Transverse colon (tissue), 4 donors: ENCODE results near the gene PRXL2C. TPM values are rescaled to one million over a fixed set of nuclear protein-coding genes. Genes with fewer than 3 reads are reported as not detected.
"Not testable (repeated sequence)": the region's sequence is repeated elsewhere in the genome, so short reads cannot be mapped to it uniquely, and the experiment has no call there.

Source experiments
- DNase-seq: peaks from one replicate; pipeline ENCODE4 v3.0.0-alpha.2; 2019
- H3K27ac ChIP-seq, 4 donors: fragments of 200-600 bp; sonication (generic); 2 replicates each; pipeline ENCODE4 v1.5.1; 2016 to 2018; ENCODE audit warnings: inconsistent platforms in 4 of 4
- H3K27me3 ChIP-seq: fragments of 200-600 bp; sonication (generic); 2 replicates; pipeline ENCODE4 v1.5.1; 2017; ENCODE audit warnings: inconsistent platforms
- H3K36me3 ChIP-seq, 4 donors: fragments of 200-600 bp; sonication (generic); 2 replicates each; pipeline ENCODE4 v1.5.1; 2017 to 2019; ENCODE audit warnings: inconsistent platforms in 4 of 4
- H3K4me1 ChIP-seq, 4 donors: fragments of 200-600 bp; sonication (generic); 2 replicates each; pipeline ENCODE4 v1.5.1; 2017 to 2020; ENCODE audit warnings: inconsistent platforms in 4 of 4
- H3K4me3 ChIP-seq, 4 donors: fragments of 200-600 bp; sonication (generic); 1 replicate in 1 of 4; 2 replicates in 3 of 4; pipeline versions ENCODE4 v1.5.1 to v1.6.1; 2017 to 2019; ENCODE audit warnings: inconsistent platforms in 4 of 4
- H3K9me3 ChIP-seq, 2 donors: fragments of 200-600 bp; sonication (generic); 2 replicates each; pipeline ENCODE4 v1.5.1; 2017 to 2019; ENCODE audit warnings: inconsistent platforms in 2 of 2
- CTCF ChIP-seq, 5 experiments: fragments of 200-600 bp in 3 of 5; fragments of 450-650 bp in 2 of 5; sonication (generic) in 3 of 5; IDR thresholded peaks; 1 replicate in 2 of 5; 2 replicates in 3 of 5; pipeline ENCODE4 v1.5.1; 2016 to 2017; ENCODE audit warnings: antibody characterized with exemption in 5 of 5, inconsistent platforms in 3 of 5, mild to moderate bottlenecking in 2 of 5, moderate library complexity in 1 of 5
- EP300 ChIP-seq: sonication (generic); formaldehyde crosslinking; IDR thresholded peaks from one replicate; pipeline ENCODE4 v1.6.1; 2017; ENCODE audit warnings: antibody characterized with exemption, low read depth
- POLR2A ChIP-seq: fragments of 450-650 bp; IDR thresholded peaks from one replicate; pipeline ENCODE4 v1.6.1; 2016; ENCODE audit warnings: antibody characterized with exemption, mild to moderate bottlenecking, moderate library complexity
- POLR2AphosphoS5 ChIP-seq, 3 donors: sonication (generic); formaldehyde crosslinking; IDR thresholded peaks; one replicate each; pipeline ENCODE4 v1.6.1; 2016; ENCODE audit warnings: antibody characterized with exemption in 3 of 3
- WGBS, 2 donors: methylation state at CpG; one replicate each; pipeline ENCODE4 v1.1.5; 2018; ENCODE audit warnings: low coverage in 1 of 2; 5-methylcytosine and 5-hydroxymethylcytosine counted together
- in situ Hi-C, 4 donors: fragments of 200-750 bp; cut with MboI; loops; one replicate each; pipeline versions ENCODE4 v1.15.0 to v1.15.1; 2017; ENCODE audit warnings: low sequenced_read_pairs in 3 of 4, low pct_ligation_motif_present in 1 of 4, low pct_unique_long_range_greater_than_20kb in 1 of 4
- intact Hi-C: fragments of 100-400 bp; cut with DNase I; formaldehyde crosslinking; loops from one replicate; pipeline ENCODE4 v1.15.1; 2023; ENCODE audit warnings: low total_unique reads
- total RNA-seq, 4 donors: library from RNA; depleted of rRNA; stranded (reverse); fragments of >200 nt; gene quantifications; one replicate each; pipeline ENCODE4 v1.1.0, GENCODE V29; 2016

The PRXL2C gene, protein sequence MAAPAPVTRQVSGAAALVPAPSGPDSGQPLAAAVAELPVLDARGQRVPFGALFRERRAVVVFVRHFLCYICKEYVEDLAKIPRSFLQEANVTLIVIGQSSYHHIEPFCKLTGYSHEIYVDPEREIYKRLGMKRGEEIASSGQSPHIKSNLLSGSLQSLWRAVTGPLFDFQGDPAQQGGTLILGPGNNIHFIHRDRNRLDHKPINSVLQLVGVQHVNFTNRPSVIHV
- total RNA-seq: 1 to 10 TPM; 2.6 to 7.0 (median 3.6) TPM

DNA sequence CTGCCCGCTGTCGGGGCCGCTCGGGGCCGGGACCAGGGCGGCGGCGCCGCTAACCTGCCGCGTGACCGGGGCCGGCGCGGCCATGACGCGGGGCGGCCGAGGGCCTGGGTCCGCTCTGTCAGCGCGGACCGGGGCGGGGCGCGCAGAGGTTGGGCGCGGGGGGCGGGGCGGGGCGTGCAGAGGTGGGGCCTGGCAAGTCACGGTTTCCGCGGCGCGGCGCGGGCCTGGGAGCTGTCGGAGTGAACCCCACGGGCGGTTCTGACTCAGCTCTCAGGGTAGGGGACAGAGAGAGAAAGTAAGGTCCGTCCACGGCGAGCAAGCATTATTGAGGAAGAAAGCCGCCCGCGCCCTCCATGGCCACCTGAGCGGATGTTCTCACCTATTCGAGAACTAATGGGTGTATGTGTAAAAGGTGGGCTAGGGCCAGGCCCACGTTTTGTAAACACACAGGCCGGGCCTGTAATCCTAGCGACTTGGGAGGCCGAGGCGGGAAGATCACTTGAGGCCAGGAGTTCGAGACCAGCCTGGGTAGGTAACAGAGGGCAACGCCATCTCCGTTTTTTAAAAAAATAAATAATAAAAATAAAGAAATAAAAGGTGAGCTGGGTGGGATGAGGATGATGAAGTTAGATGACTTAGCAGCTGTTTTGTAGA lies at the start of gene PRXL2C:
Gene PRXL2C (minus strand): TSS at position 120 of the 654 bp plus-strand sequence. CDS start 36 bp downstream, at position 84.
- no peaks in the 10 kb centered on the region for H3K9me3 ChIP-seq
- TF ChIP-seq EP300 (no peak), POLR2AphosphoS5 (IDR thresholded peaks at IDR 0.05) (peak in 2 of 3 donors; percentile 5 to 28)
- peak; percentile 90 for DNase-seq
- no peaks in the 10 kb centered on the region for H3K27me3 ChIP-seq
- peak within 1 kb of the TSS; percentile 94 to 96 (median 96) for H3K27ac ChIP-seq
- WGBS, 2 donors: 3 to 14% methylated on average over 7 to 38 of the region's 57 CpGs
- peaks cover 6 to 18% (median 10%) of the 10 kb centered on the region in 4 donors for H3K4me1 ChIP-seq
- in situ Hi-C loops: loop anchor here in 3 of 4 donors (5.0 to 25.0 kb wide), 3 partner anchors 211 to 328 kb away; no protein-coding TSS in a partner anchor
- intact Hi-C loops: loop anchor here (10.0 kb wide), 2 partner anchors 201 to 241 kb away; partner anchors contain the start of genes HABP4 and ZNF367
- H3K4me3 ChIP-seq: peak within 1 kb of the TSS; percentile 63 to 76 (median 65)
- H3K36me3 ChIP-seq: peaks cover 0 to 8% (median 4%) of the 10 kb centered on the region in 4 donors

- intact Hi-C loops, H3K27ac ChIP-seq, H3K4me3 ChIP-seq, H3K9me3 ChIP-seq, H3K36me3 ChIP-seq, in situ Hi-C loops, H3K27me3 ChIP-seq, DNase-seq, H3K4me1 ChIP-seq: not testable (repeated sequence)
- 93% methylated on average over 30 of the region's 30 CpGs; no CpG with 5 or more reads in 1 of the 2 donors for WGBS, 2 donors
Measured at GRCh38 chr9:96700721-96701375, 45.7 kb upstream of the PRXL2C start.

DNA sequence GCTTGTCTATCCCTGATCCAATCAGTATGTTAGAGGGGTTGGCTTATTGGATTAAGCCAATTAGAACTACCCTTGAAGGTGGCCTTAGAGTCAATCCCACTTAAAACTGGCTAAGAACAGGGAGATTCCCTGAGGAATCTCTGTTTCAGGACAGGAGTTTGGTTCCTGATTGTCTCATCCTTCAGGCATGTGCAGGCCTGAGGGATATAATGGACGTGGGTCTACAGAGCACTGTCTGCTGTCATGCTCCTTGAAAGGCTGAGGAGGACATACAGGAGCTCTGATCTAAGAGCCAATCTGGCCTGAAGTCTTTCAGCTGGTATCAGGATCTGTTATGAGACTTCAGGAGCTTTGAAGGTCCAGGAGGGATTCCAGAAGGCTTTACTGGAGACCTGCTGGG lies 36.2 kb upstream of the PRXL2C start:
- WGBS, 2 donors: 65% methylated on average over 1 of the region's 1 CpG; no CpG with 5 or more reads in 1 of the 2 donors
- intact Hi-C loops (no loop called here), in situ Hi-C loops (no loop called here)
- no peaks in the 10 kb centered on the region for H3K9me3 ChIP-seq
- H3K27me3 ChIP-seq: no peaks in the 10 kb centered on the region
- H3K36me3 ChIP-seq: no peaks in the 10 kb centered on the region
- TF ChIP-seq POLR2A (no peak), POLR2AphosphoS5 (IDR thresholded peaks at IDR 0.05) (no peak), EP300 (no peak), CTCF (IDR thresholded peaks at IDR 0.05) (no peak)
- no peak overlapping the region for H3K4me3 ChIP-seq
- H3K4me1 ChIP-seq: peaks cover 0 to 3% (median 0%) of the 10 kb centered on the region in 4 donors
- DNase-seq: no peak
- H3K27ac ChIP-seq: no peak overlapping the region

- in situ Hi-C loops: no loop called here
- Histone ChIP-seq H3K27ac (no peak overlapping the region), H3K27me3 (no peaks in the 10 kb centered on the region), H3K9me3 (no peaks in the 10 kb centered on the region), H3K4me1 (peaks cover 0 to 4% (median 0%) of the 10 kb centered on the region in 4 donors), H3K4me3 (no peak overlapping the region), H3K36me3 (no peaks in the 10 kb centered on the region)
- intact Hi-C loops: no loop called here
- TF ChIP-seq POLR2A: no peak
- no peak for TF ChIP-seq POLR2AphosphoS5 (IDR thresholded peaks at IDR 0.05)
- no peak for TF ChIP-seq EP300
- no peak for TF ChIP-seq CTCF (IDR thresholded peaks at IDR 0.05)
- WGBS, 2 donors: 76 to 84% methylated on average over 5 to 8 of the region's 8 CpGs
- no peak for DNase-seq
Measured at GRCh38 chr9:96688745-96689464, 33.8 kb upstream of the PRXL2C start.
